22Rv1 (cell line): ENCODE data around the gene PER3.

Source experiments
- H3K27ac ChIP-seq: fragments of 450-650 bp; 2 replicates; pipeline ENCODE4 v1.5.1; 2017
- ZFX ChIP-seq: fragments of 450-650 bp; IDR thresholded peaks from 2 replicates; pipeline ENCODE4 v1.6.1; 2017; ENCODE audit warnings: antibody characterized with exemption, borderline replicate concordance
- TF ChIP-seq, protein P1 (sequence below): fragments of 450-650 bp; IDR thresholded peaks from 2 replicates; pipeline ENCODE4 v1.5.1; 2017; ENCODE audit warnings: mild to moderate bottlenecking

Gene PER3

GRCh38 chr1:7860130-7860529, 76.0 kb downstream of the PER3 start:
- TF ChIP-seq, protein P1, sequence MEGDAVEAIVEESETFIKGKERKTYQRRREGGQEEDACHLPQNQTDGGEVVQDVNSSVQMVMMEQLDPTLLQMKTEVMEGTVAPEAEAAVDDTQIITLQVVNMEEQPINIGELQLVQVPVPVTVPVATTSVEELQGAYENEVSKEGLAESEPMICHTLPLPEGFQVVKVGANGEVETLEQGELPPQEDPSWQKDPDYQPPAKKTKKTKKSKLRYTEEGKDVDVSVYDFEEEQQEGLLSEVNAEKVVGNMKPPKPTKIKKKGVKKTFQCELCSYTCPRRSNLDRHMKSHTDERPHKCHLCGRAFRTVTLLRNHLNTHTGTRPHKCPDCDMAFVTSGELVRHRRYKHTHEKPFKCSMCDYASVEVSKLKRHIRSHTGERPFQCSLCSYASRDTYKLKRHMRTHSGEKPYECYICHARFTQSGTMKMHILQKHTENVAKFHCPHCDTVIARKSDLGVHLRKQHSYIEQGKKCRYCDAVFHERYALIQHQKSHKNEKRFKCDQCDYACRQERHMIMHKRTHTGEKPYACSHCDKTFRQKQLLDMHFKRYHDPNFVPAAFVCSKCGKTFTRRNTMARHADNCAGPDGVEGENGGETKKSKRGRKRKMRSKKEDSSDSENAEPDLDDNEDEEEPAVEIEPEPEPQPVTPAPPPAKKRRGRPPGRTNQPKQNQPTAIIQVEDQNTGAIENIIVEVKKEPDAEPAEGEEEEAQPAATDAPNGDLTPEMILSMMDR, result no peak

DNA sequence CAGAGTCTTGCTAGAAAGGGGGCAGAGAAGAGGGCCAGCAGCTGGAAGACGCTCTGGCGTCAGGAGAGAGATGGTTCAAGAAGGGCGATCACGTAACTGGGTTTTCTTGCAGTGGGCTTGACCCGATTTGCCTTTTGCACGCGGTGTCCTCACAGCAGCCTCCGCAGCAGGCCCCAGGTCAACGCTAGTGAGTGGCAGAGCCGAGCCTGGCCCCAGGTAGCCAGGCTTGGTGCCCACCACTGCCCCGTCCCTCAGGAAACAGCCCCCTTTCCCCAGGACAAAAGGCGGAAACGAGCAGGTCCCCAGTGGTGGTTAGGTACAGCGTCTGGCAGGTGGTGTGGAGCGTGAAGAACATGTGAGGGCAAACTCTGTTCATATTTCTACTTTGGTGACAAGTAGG, 77.4 kb downstream of the PER3 start:
- TF ChIP-seq, protein P1, result no peak
- no peak for TF ChIP-seq ZFX
- no peak overlapping the region for H3K27ac ChIP-seq

More at GRCh38 chr1:7860130-7860529, 76.0 kb downstream of the PER3 start:
- H3K27ac ChIP-seq, result no peak overlapping the region

GRCh38 chr1:7862211-7863060, 78.3 kb downstream of the PER3 start:
- no peak for TF ChIP-seq ZFX
- TF ChIP-seq, protein P1, result no peak
- H3K27ac ChIP-seq, result no peak overlapping the region

- no peak for TF ChIP-seq ZFX
- TF ChIP-seq, protein P1, result no peak
- no peak overlapping the region for H3K27ac ChIP-seq
These were observed 79.8 kb downstream of the PER3 start for GRCh38 chr1:7863756-7864328.

GRCh38 chr1:7865978-7866377, 81.9 kb downstream of the PER3 start:
- no peak for TF ChIP-seq ZFX
- TF ChIP-seq, protein P1, result no peak
- no peak overlapping the region for H3K27ac ChIP-seq

DNA sequence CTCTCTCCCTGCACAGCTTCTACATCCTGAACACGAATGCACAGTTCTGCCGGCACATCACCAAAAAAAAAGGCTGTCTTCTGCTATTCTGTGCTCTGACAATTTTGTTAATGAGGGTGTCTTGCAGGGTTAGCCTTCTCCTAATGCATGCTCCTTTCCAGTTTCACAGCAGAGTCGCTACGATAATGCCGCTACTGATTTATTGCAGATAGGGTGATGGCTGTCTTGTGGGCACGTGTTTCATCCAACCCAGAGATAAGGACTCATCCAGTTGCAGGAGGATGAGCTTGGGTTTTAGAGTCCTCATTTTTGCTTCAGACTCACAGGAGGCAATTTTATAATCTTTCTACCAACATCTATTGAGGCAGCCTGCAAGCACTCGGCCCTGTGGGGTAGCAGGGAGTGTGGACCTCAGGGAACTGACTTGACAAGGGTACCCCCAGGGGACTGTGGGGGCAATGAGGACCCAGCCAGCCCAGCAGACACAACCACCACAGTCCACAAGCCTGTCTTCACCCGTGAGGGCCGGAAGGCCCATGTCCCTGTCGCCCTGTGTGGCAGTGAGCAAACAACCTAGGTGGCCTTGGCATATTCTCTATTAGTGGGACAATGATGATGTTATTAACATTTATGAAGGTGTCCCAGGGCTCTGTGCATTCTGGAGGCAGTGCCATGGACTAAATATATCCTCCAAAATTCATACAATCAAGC, 84.1 kb downstream of the PER3 start:
- no peak for TF ChIP-seq ZFX
- no peak overlapping the region for H3K27ac ChIP-seq

DNA sequence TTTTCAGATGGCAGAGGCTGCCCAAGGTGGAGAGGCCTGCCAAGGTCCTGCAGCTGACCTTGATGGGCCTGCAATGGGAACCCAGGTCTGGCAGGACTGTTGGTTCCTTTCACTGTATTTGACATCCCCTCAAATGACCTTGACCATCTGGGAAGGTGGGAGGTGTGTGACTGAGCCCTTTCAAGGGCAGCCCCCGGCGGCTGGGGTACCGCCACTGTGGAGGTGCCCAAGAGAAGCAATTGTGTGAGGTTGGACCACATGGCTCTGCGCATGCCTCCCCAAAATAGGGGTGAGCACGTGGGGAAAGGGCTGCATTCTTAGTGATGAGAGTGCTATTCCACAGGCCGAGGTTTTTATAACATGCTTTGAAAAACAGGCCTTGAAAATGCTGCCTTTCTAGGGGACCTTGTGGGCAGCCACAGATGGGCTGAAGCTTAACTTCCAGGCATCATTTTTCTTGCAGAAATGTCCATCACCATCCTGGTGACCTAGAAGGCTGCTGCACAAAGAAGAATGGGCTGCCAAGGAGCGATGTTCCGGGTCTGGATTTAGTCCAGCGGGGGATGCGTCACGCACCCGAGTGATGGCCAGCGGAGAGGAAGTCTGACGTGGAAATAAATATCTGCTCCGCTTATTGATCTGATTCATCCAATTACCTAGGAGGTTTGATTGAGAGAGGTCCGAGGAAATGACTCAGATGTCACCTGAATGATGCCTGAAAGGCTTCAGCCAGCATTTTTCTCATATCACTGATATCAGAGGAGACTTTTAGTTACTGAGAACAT, 85.2 kb downstream of the PER3 start:
- TF ChIP-seq, protein P1, result no peak
- TF ChIP-seq ZFX, result no peak
- H3K27ac ChIP-seq, result no peak overlapping the region
